ENCODE results near the gene NLGN1. TPM values are rescaled to one million over a fixed set of nuclear protein-coding genes. Genes with fewer than 3 reads are reported as not detected.

The NLGN1 gene
- total RNA-seq, 1 experiment from 2014 or later, result not detected

GRCh38 chr3:173403376-173403775 is 5.8 kb downstream of the NLGN1 start:
- intact Hi-C loops (cut with micrococcal nuclease), result loop anchor here (10.0 kb wide), 1 partner anchor 591 kb away; no protein-coding TSS in a partner anchor
- TF ChIP-seq POLR2AphosphoS5 (IDR thresholded peaks at IDR 0.05; ENCODE audit: low read depth, low read length), result no peak
- no peak for TF ChIP-seq CBX3 (IDR thresholded peaks at IDR 0.05; ENCODE audit: low read depth)
- TF ChIP-seq SIN3A (IDR thresholded peaks at IDR 0.05; ENCODE audit: low read depth), result no peak
- TF ChIP-seq EGR1 (IDR thresholded peaks at IDR 0.05; ENCODE audit: low read depth), result no peak
- TF ChIP-seq CEBPB (IDR thresholded peaks at IDR 0.05; ENCODE audit: low read depth), result no peak
- no peak for TF ChIP-seq EZH2phosphoT487 (IDR thresholded peaks at IDR 0.05; ENCODE audit: borderline replicate concordance)
- no peak for TF ChIP-seq ZFX (IDR thresholded peaks at IDR 0.05)
- TF ChIP-seq ATF3 (IDR thresholded peaks at IDR 0.05), result no peak
- TF ChIP-seq ELF1 (IDR thresholded peaks at IDR 0.05; ENCODE audit: borderline replicate concordance, low read depth), result no peak
- no peak for TF ChIP-seq TCF7L2 (IDR thresholded peaks at IDR 0.05; ENCODE audit: borderline replicate concordance, extremely low read depth, insufficient read depth, insufficient read length)
- no peak for TF ChIP-seq POLR2A (IDR thresholded peaks at IDR 0.05; ENCODE audit: borderline replicate concordance, extremely low read depth, insufficient read depth, insufficient read length)
- no peak for TF ChIP-seq FOSL1 (IDR thresholded peaks at IDR 0.05; ENCODE audit: low read depth)
- TF ChIP-seq REST (IDR thresholded peaks at IDR 0.05; ENCODE audit: low read depth), result no peak
- no peak for TF ChIP-seq MAX (IDR thresholded peaks at IDR 0.05)
- no peak for TF ChIP-seq JUND (IDR thresholded peaks at IDR 0.05)
- no peak for TF ChIP-seq CTCF (IDR thresholded peaks at IDR 0.05 in 2 of 3, conservative IDR thresholded peaks at IDR 0.05 in 1 of 3; ENCODE audit: borderline replicate concordance in 1 of 3, insufficient read depth in 1 of 3, low read depth in 2 of 3, low read length in 2 of 3)
- Histone ChIP-seq H3K4me2 (ENCODE audit: low read length) (no peak overlapping the region), H3K9me3 (ENCODE audit: control insufficient read depth in 1 of 2, insufficient read depth in 1 of 2, low read depth in 1 of 2, low read length in 2 of 2) (no peaks in the 10 kb centered on the region), H3K9ac (ENCODE audit: low read length) (no peak overlapping the region), H2AFZ (ENCODE audit: low read depth, low read length, poor library complexity, severe bottlenecking) (no peak overlapping the region), H3K27me3 (ENCODE audit: insufficient read depth, low read length) (no peaks in the 10 kb centered on the region), H3K9me2 (ENCODE audit: insufficient read depth) (no peaks in the 10 kb centered on the region), H3K4me3 (replicated peaks in 1 of 2; ENCODE audit: low read depth in 1 of 2, low read length in 2 of 2) (no peak overlapping the region), H4K20me1 (ENCODE audit: insufficient read depth) (no peaks in the 10 kb centered on the region), H3K36me3 (ENCODE audit: control insufficient read depth in 1 of 2, insufficient read depth in 2 of 2, low read length in 2 of 2) (no peaks in the 10 kb centered on the region), H3K4me1 (ENCODE audit: control insufficient read depth in 1 of 2, insufficient read depth in 2 of 2, low read length in 2 of 2) (no peaks in the 10 kb centered on the region), H3K27ac (ENCODE audit: low read depth, low read length) (no peak overlapping the region), H3K79me2 (ENCODE audit: insufficient read depth, low read length) (no peaks in the 10 kb centered on the region)
- RAD21 ChIA-PET (ENCODE audit: low non-redundant PET in 1 of 2, low total read pairs in 2 of 2, uncharacterized antibody in 2 of 2, unreplicated experiment in 2 of 2), result no interaction called here
- no peak for DNase-seq (ENCODE audit: low read depth, low spot score)
- CTCF ChIA-PET, result no interaction called here
- BruUV-seq (replicated peaks), result no TSS peak
- no peak for ATAC-seq
- POLR2A ChIA-PET, result no interaction called here
